Activated T-cell treated with anti-CD3 and anti-CD28 coated beads, Interleukin-2, amount 50 U/mL, for 4 hours (primary cell): ENCODE data around the gene VPS4A. TPM values are rescaled to one million over a fixed set of nuclear protein-coding genes. Genes with fewer than 3 reads are reported as not detected.
A peak's percentile ranks its signal among the peaks of the same experiment; 100 is the strongest.

Source experiments
- ATAC-seq, 2 donors: fragments of 200-7000 bp; cut with Tn5 transposase; one replicate each; pipeline ENCODE4 v1.10.0; 2021
- DNase-seq: peaks from one replicate; pipeline ENCODE4 v3.0.0-alpha.2; 2020
- H3K27me3 Mint-ChIP-seq: one replicate; pipeline ENCODE4 v1.8.0; 2021; ENCODE audit warnings: low read depth, mixed read lengths
- H3K36me3 Mint-ChIP-seq: one replicate; pipeline ENCODE4 v1.8.0; 2022; ENCODE audit warnings: mixed read lengths; ENCODE audit not compliant: insufficient read depth
- H3K4me1 Mint-ChIP-seq: one replicate; pipeline ENCODE4 v1.8.0; 2021; ENCODE audit warnings: low read depth, mixed read lengths
- H3K4me3 Mint-ChIP-seq: one replicate; pipeline ENCODE4 v1.8.0; 2021; ENCODE audit warnings: mild to moderate bottlenecking, moderate library complexity, mixed read lengths
- H3K9me3 Mint-ChIP-seq: one replicate; pipeline ENCODE4 v1.8.0; 2021; ENCODE audit warnings: mixed read lengths
- total RNA-seq, 3 donors: library from RNA; stranded (reverse); gene quantifications; one replicate each; pipeline ENCODE4 v1.2.1, GENCODE V29; 2021

Gene VPS4A
- total RNA-seq, 3 donors from 2014 or later = 41.5 to 45.8 (median 44.1) TPM

DNA sequence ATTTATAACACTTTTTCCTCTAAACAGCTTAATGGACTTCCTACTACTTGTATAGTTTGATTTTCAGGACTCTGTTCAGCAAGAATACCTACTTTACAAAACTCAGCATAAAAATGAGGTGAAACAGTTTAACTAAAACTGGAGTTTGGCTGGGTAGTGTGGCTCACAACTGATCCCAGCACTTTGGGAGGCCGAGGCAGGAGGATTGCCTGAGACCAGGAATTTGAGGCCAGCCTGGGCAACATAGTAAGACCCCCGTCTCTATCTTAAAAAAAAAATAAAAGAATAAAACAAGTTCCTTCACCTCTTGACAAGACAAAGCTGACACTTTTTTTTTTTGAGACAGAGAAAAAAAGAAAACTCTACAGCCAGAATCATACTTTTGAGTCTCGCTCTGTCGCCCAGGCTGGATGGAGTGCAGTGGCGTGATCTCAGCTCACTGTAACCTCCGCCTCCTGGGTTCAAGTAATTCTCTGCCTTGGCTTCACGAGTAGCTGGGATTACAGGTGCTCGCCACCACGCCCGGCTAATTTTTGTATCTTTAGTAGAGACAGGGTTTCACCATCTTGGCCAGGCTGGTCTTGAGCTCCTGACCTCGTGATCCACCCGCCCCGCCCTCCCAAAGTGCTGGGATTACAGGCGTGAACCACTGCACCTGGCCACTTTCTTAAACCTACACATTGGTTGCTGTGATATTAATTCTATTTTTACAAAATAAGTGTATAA, 16.6 kb downstream of the VPS4A start:
- no peaks in the 10 kb centered on the region for H3K27me3 Mint-ChIP-seq
- peaks cover 14% of the 10 kb centered on the region for H3K36me3 Mint-ChIP-seq
- H3K4me3 Mint-ChIP-seq = peak overlapping the region; percentile 85
- ATAC-seq (no peak), DNase-seq (no peak)
- H3K4me1 Mint-ChIP-seq = peaks cover 44% of the 10 kb centered on the region
- no peaks in the 10 kb centered on the region for H3K9me3 Mint-ChIP-seq

DNA sequence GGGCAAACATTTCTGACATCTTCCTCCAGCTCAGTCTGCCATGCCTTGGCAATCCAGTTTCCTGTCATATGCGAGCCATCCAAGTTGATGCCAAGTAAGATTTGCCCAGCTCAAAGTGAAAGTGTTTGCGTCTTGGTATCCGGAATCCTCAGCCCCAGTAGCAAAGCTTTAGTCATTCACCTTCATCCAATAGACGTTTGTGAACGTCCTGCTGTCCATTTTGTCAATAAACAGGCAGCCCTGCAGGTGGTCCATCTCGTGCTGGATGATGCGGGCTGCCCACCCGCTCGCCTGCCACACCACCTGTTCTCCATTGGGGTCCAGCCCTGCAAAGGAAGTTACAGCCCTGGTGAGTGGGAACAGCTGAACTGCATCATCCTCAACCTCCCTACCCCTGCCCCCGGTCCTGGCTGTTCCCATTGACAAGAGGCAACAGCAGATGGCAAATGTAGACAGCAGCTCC, 17.7 kb downstream of the VPS4A start:
- Mint-ChIP-seq H3K9me3 (no peaks in the 10 kb centered on the region), H3K4me1 (peaks cover 49% of the 10 kb centered on the region), H3K4me3 (peak overlapping the region; percentile 85), H3K27me3 (no peaks in the 10 kb centered on the region), H3K36me3 (peaks cover 13% of the 10 kb centered on the region)
- ATAC-seq = no peak
- no peak for DNase-seq

DNA sequence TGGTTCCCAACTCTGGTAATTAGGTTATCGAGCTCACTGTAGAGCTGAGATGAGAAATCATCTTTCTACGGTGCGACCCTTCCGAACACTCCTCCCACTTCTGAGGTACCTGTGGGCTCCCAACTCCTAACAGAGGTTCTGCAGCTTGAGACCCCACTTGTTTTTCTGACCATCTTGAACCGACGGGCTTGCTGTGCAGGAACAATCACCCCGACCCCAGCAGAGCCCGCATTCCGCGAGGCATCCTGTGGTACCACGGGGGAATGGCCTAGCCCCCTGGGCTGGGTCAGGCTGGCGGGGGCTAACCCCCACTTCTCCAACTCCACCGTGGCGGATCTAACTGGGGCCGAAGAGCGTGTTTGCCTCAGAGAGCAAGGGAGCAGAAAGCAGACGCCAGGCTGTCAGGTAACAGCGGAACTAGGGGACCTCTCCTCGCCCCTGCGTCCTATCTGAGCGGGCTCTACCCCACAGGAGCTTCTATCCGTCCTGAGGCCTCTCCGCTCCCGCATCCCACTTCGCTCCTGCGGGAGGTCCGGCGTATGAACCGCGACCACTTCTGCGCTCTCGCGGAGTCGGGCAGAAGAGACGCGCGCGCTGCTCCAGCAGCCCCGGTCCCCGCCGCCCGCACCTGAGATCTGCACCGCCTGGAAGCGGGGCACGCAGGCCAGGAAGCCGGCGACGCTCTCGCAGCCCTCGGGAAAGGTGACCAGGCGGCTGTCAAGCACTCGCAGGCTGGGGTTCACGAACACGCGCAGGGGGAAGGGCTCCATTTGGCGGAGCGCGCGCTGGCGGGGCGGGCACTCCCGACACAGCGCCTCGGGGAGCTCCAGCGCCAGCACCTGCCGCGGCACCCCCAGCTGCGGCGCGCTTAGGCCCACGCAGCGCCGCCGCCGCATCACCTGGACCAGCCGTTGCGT, 18.5 kb downstream of the VPS4A start:
- H3K4me1 Mint-ChIP-seq = peaks cover 49% of the 10 kb centered on the region
- peak overlapping the region; percentile 85 for H3K4me3 Mint-ChIP-seq
- H3K36me3 Mint-ChIP-seq = peaks cover 18% of the 10 kb centered on the region
- H3K27me3 Mint-ChIP-seq = no peaks in the 10 kb centered on the region
- no peaks in the 10 kb centered on the region for H3K9me3 Mint-ChIP-seq
- peak; percentile 54 for DNase-seq
- peak; percentile 59 to 68 for ATAC-seq

DNA sequence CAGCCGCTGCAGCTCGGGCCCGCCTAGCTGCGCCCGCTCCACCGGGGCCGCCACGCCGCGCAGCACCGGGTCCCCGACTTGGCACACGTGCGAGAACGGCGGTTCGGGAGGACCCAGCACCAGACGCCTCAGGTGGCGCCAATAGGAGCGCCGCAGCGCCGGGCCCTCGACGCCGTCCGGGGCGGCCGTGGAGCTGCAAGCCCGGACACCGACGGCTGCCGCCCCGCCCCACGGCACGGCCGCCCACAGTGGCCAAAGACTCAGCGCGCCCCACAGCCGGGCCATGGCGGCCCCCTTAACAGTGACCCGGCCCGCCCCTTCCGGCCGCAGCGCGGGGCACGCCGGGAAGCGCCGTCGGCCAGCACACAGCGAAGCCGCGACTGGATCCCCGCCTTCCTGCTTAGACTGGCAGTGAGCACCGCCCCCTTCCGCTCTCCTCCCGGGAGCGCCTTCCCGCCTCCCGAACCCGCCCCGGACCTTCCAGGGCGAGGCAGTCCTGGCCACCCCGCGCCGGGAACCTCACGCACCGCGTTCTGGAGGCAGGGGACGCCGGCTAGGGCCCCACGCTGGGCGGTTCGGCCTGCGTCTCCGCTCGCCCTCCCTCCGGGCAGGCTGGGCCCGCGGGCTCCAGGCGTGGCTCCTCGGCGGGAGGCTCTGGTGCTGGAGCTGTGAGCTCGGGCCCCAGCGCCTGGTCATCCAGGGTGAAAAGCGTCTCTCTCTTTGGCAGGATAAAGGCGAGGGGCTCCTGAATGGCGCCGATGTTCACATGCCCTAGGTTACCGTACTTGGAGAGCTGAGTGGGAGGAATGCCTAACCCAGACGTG, 19.3 kb downstream of the VPS4A start, which contains the start of gene PDF:
Gene PDF, minus strand, starts transcription at position 303 of the 824 bp plus-strand sequence. Its CDS starts 18 bp downstream, at position 285.
- DNase-seq = peak; percentile 74
- H3K27me3 Mint-ChIP-seq = no peaks in the 10 kb centered on the region
- H3K4me3 Mint-ChIP-seq = peak within 1 kb of the TSS; percentile 85
- H3K4me1 Mint-ChIP-seq = peaks cover 45% of the 10 kb centered on the region
- ATAC-seq = peak; percentile 97
- peaks cover 18% of the 10 kb centered on the region for H3K36me3 Mint-ChIP-seq
- H3K9me3 Mint-ChIP-seq = no peaks in the 10 kb centered on the region

DNA sequence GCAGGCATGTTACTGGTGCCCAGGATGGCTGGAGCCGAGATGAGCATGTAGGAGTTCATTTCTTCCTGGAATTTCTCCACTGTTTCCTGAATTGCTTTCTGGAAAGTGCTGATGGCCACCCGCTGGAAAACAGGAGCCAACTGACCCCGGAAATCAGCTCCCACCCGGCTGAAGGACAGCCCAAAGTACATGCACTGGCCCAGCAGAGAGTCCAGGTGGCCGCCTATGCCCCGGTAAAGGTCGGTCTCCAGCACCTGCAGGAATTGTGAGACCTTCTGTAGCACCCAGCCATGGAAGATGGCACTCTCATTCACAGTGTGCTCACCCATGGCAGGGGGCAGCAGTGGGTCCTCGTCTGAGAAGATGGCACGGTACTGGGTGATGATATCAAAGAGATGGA, 23.5 kb downstream of the VPS4A start:
- Mint-ChIP-seq H3K27me3 (no peaks in the 10 kb centered on the region), H3K36me3 (peaks cover 24% of the 10 kb centered on the region), H3K4me3 (no peak overlapping the region), H3K4me1 (peaks cover 36% of the 10 kb centered on the region), H3K9me3 (no peaks in the 10 kb centered on the region)
- DNase-seq (no peak), ATAC-seq (no peak)

DNA sequence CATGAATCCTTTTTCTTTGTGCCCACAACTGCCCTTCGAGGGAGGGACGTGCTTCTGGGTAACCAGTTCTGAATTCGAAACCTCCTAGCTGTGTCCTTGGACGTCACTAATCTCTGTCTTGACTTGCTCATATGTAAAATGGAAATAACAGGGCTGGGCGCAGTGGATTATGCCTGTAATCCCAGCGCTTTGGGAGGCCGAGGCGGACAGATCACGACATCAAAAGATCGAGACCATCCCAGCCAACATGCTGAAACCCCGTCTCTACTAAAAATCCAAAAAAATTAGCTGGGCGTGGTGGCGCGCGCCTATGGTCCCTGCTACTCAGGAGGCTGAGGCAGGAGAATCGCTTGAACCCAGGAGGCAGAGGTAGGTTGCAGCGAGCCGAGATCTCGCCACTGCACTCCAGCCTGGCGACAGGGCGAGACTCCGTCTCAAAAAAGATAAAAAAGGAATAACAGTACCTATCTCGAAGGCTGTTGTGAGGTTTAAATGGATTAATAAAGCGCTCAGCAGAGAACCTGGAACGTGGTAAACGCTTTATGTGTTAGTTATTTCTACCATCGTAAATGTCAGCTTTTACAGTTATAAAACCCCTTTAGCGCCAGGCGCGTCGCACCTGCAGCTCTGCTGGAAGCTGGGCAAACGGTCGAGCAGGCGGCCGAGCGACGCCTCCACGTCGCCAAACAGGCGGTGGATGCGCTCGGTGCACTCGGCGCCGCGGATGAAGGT, 27.6 kb downstream of the VPS4A start:
- no peaks in the 10 kb centered on the region for H3K27me3 Mint-ChIP-seq
- H3K36me3 Mint-ChIP-seq = peaks cover 39% of the 10 kb centered on the region
- no peak for DNase-seq
- no peaks in the 10 kb centered on the region for H3K9me3 Mint-ChIP-seq
- peak overlapping the region; percentile 100 for H3K4me3 Mint-ChIP-seq
- ATAC-seq = no peak
- peaks cover 46% of the 10 kb centered on the region for H3K4me1 Mint-ChIP-seq

DNA sequence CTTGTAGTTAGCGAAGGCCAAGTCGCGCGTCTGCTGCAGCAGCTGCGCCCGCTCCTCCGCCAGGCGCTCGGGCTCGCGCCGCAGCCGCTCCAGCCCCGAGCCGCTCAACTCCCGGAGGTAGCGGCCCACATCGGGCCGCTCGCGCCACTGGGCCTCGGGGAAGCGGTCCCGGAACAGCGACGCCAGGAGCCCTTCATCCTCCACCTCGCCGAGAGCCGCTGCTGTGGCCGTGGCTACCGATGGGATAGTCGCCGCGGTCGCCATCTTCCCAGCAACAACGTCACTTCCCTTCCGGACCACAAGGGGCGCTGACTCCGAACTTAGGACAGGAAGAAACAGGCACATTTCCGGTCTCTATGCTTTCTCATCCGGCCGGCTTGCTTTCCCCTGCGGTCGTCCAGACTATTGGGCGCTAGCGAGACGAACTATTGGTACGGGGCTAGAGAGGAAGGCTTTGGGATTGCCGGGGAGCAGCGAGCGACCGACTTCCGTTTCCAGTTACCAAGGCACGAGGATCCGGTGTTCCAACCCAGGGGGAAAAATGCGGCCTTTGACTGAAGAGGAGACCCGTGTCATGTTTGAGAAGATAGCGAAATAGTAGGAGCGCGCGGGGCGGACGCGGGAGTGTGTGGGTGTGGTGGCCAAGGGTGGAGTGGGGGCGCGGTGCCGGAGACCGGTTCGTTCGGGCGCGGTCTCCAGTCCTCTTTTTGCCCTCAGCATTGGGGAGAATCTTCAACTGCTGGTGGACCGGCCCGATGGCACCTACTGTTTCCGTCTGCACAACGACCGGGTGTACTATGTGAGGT, 28.3 kb downstream of the VPS4A start, which contains the start of the genes COG8 and NIP7:
Gene COG8, minus strand, starts transcription at position 276 of the 806 bp plus-strand sequence. Its CDS starts 12 bp downstream, at position 264.
Gene NIP7, plus strand, starts transcription at position 484 of the 806 bp plus-strand sequence. Its CDS starts 58 bp downstream, at position 542.
- peaks cover 46% of the 10 kb centered on the region for H3K4me1 Mint-ChIP-seq
- H3K4me3 Mint-ChIP-seq = peak within 1 kb of the TSS; percentile 100
- ATAC-seq (peak; percentile 92), DNase-seq (peak; percentile 88)
- H3K27me3 Mint-ChIP-seq = no peaks in the 10 kb centered on the region
- H3K9me3 Mint-ChIP-seq = no peaks in the 10 kb centered on the region
- H3K36me3 Mint-ChIP-seq = peaks cover 34% of the 10 kb centered on the region

DNA sequence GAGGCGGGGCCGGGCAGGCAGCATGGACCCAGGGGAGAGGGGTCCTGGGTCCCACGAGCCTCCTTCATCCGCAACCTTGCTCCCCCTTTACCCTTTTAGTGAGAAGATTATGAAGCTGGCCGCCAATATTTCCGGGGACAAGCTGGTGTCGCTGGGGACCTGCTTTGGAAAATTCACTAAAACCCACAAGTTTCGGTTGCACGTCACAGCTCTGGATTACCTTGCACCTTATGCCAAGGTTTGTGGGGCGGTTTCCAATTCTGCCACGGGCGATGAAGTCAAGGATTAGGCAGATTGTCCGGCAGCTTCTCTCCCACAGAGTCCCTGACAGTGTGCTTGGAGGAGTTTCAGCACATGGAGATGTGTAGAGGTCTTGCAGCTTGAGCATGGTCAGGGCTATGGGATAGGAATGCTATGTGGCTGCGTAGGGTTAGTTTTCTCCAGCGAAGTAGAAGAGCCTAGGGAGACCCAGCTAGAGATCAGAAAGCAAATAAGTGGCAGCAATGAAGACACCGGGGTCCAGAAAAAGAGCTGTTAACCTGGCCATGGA, 29.0 kb downstream of the VPS4A start:
- DNase-seq = no peak
- peaks cover 46% of the 10 kb centered on the region for H3K4me1 Mint-ChIP-seq
- H3K9me3 Mint-ChIP-seq = no peaks in the 10 kb centered on the region
- no peaks in the 10 kb centered on the region for H3K27me3 Mint-ChIP-seq
- H3K4me3 Mint-ChIP-seq = peak overlapping the region; percentile 100
- peaks cover 34% of the 10 kb centered on the region for H3K36me3 Mint-ChIP-seq
- ATAC-seq = peak in 1 of 2 donors; percentile 1

DNA sequence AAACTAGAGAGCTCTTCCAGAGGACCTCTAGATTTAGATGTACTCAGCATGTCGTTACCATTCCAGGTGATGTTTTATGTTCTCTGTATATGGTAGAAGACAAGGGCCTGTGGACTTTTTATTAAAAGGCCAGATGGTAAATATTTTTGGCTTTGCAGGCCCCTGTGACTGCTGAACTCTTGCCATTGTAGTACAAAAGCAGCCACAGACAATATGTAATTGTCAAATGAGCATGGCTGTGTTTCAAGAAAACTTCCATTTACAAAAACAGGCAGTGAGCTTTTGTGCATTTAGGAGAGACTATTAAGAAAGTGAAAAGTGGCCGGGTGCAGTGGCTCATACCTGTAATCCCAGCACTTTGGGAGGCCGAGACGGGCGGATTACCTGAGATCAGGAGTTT, 33.0 kb downstream of the VPS4A start:
- ATAC-seq (no peak), DNase-seq (no peak)
- Mint-ChIP-seq H3K9me3 (no peaks in the 10 kb centered on the region), H3K4me3 (no peak overlapping the region), H3K36me3 (peaks cover 32% of the 10 kb centered on the region), H3K4me1 (peaks cover 30% of the 10 kb centered on the region), H3K27me3 (no peaks in the 10 kb centered on the region)

DNA sequence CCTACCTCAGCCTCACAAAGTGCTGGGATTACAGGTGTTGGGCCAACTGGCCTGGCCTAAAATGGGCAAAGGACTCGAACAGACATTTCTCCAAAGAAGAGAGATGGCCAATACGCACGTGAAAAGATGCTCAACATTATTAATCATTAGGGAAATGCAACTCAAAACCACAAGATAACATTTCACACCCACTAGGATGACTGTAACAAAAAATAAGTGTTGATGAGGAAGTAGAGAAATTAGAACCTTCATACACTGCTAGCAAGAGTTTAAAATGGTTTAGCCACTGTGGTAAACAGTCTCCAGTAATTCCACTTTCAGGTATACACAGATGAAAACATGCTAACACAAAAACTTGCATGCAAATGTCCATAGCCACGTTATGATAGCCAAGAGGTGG, 34.8 kb downstream of the VPS4A start:
- peaks cover 23% of the 10 kb centered on the region for H3K36me3 Mint-ChIP-seq
- no peaks in the 10 kb centered on the region for H3K9me3 Mint-ChIP-seq
- ATAC-seq (peak in 1 of 2 donors; percentile 52), DNase-seq (no peak)
- peaks cover 17% of the 10 kb centered on the region for H3K4me1 Mint-ChIP-seq
- H3K27me3 Mint-ChIP-seq = no peaks in the 10 kb centered on the region
- no peak overlapping the region for H3K4me3 Mint-ChIP-seq

DNA sequence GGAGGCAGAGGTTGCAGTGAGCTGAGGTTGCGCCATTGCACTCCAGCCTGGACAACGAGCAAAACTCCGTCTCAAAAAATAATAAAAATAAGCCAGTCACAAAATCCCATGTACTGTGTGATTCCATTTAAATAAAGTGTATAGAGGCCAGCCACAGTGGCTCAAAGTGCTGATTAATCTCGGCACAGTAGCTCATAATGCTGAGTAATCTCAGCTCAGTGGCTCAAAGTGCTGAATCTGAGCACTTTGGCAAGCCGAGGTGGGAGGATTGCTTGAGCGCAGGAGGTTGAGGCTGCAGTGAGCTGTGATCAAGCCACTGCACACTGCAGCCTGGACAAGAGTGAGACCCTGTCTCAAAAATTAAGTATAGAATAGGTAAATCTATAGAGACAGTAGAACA, 35.5 kb downstream of the VPS4A start:
- Mint-ChIP-seq H3K36me3 (peaks cover 16% of the 10 kb centered on the region), H3K4me1 (peaks cover 10% of the 10 kb centered on the region), H3K4me3 (no peak overlapping the region), H3K9me3 (no peaks in the 10 kb centered on the region), H3K27me3 (no peaks in the 10 kb centered on the region)
- ATAC-seq (peak in 1 of 2 donors; percentile 14), DNase-seq (no peak)

DNA sequence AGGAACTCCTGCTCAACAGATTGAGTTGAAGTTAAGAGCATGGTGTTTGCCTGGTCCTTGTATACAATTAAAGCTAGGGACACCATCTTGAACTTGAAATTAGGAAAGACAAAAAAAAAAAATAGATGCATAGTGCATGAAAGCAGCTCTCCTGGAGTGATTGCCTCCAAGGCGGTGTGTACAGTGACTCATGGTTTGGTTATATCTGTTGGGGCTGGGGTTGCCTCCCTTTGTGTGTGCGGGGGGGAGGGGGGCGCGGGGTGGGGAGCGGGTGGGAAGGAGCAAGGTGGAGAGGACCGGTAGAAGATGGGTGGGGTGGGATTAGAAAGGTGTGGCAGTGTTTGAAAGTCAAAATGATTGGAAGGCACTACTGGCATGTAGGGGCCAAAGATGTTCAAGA, 37.1 kb downstream of the VPS4A start:
- ATAC-seq (no peak), DNase-seq (no peak)
- Mint-ChIP-seq H3K4me1 (peaks cover 7% of the 10 kb centered on the region), H3K27me3 (no peaks in the 10 kb centered on the region), H3K4me3 (no peak overlapping the region), H3K36me3 (peaks cover 11% of the 10 kb centered on the region), H3K9me3 (no peaks in the 10 kb centered on the region)
